K562 (cell line): Measurements from ENCODE around the gene TMEM141. TPM values are rescaled to one million over a fixed set of nuclear protein-coding genes. Genes with fewer than 3 reads are reported as not detected.
A peak's percentile ranks its signal among the peaks of the same experiment; 100 is the strongest.

ENCODE experiments used
- ATAC-seq: fragments of 200-7000 bp; cut with Tn5 transposase; 3 replicates; pipeline ENCODE4 v1.9.1; 2020; ENCODE audit warnings: moderate library complexity
- BruUV-seq: library from RNA; stranded (reverse); fragments of 400-500 nt; replicated peaks from 2 replicates; lab custom pipeline; 2021; lab: Mats Ljungman, UMichigan
- CTCF ChIA-PET: fragments of 300-600 bp; formaldehyde crosslinking; extraction: SDS; loops from one replicate; lab custom pipeline; 2021; ENCODE audit warnings: low intra/inter-chr PET ratio; lab: Yijun Ruan, JAX
- POLR2A ChIA-PET: fragments of 300-600, 350-650 bp; sonication (Branson Sonifier 250); formaldehyde crosslinking; extraction: SDS; loops from one replicate; lab custom pipeline; 2021; ENCODE audit warnings: antibody characterized with exemption, inconsistent platforms; lab: Yijun Ruan, JAX
- DNase-seq, 4 experiments: peaks; one replicate each; pipeline versions ENCODE4 v3.0.0 to v3.0.0-alpha.2; 2011 to 2018; ENCODE audit warnings: low spot score in 3 of 4, mixed read lengths in 3 of 4; ENCODE audit errors: extremely low read depth in 1 of 4
- FAIRE-seq: peaks from 2 replicates; lab custom pipeline; 2011; peaks lifted over from hg19 to GRCh38; lab: Jason Lieb, UNC
- H2AFZ ChIP-seq: 2 replicates; pipeline ENCODE4 v1.6.0; 2011; ENCODE audit warnings: low read depth, low read length, control low read depth, inconsistent platforms
- H3K27ac ChIP-seq: fragments of 200-600 bp; 3 replicates; pipeline ENCODE4 v1.8.0; 2011; ENCODE audit warnings: low read depth, mild to moderate bottlenecking, control low read depth, inconsistent platforms, low read length, moderate library complexity, mixed read lengths; ENCODE audit errors: extremely low read depth
- H3K27me3 ChIP-seq, 2 experiments: fragments of 300-600 bp in 1 of 2; 2 replicates in 1 of 2; 3 replicates in 1 of 2; pipeline versions ENCODE4 v1.6.0 to v1.8.0; 2011; ENCODE audit warnings: inconsistent platforms in 2 of 2, low read length in 2 of 2, mild to moderate bottlenecking in 1 of 2, mixed read lengths in 1 of 2, moderate library complexity in 1 of 2; ENCODE audit not compliant: control insufficient read depth in 2 of 2, insufficient read depth in 2 of 2
- H3K36me3 ChIP-seq: fragments of 300-600 bp; 3 replicates; pipeline ENCODE4 v1.8.0; 2011; ENCODE audit warnings: mild to moderate bottlenecking, low read length, inconsistent platforms; ENCODE audit not compliant: control insufficient read depth, insufficient read depth
- H3K4me1 ChIP-seq, 2 experiments: fragments of 200-600 bp in 1 of 2; replicated peaks in 1 of 2; 2 replicates in 1 of 2; 3 replicates in 1 of 2; pipeline versions ENCODE4 v1.5.1 to v1.8.0; 2011; ENCODE audit warnings: inconsistent platforms in 2 of 2, low read length in 2 of 2, mild to moderate bottlenecking in 1 of 2, mixed read lengths in 1 of 2, moderate library complexity in 1 of 2; ENCODE audit not compliant: control insufficient read depth in 2 of 2, insufficient read depth in 2 of 2
- H3K4me2 ChIP-seq: 2 replicates; pipeline ENCODE4 v1.6.1; 2011; ENCODE audit warnings: low read length, control low read depth, inconsistent platforms, mixed read lengths; ENCODE audit not compliant: insufficient read depth
- H3K4me3 ChIP-seq: fragments of 200-600 bp; sonication (generic), shearing (Covaris generic); 2 replicates; pipeline ENCODE4 v1.5.1; 2016; ENCODE audit warnings: control low read depth, inconsistent platforms
- H3K79me2 ChIP-seq: fragments of 200-600 bp; 3 replicates; pipeline ENCODE4 v1.8.0; 2011; ENCODE audit warnings: low read length, inconsistent platforms; ENCODE audit not compliant: control insufficient read depth, insufficient read depth
- H3K9ac ChIP-seq, 2 experiments: 2 replicates each; pipeline versions ENCODE4 v1.6.0 to v1.6.1; 2011; ENCODE audit warnings: low read depth in 2 of 2, low read length in 2 of 2, control low read depth in 1 of 2, inconsistent platforms in 1 of 2, mild to moderate bottlenecking in 1 of 2, mixed read lengths in 1 of 2; ENCODE audit not compliant: insufficient read depth in 1 of 2
- H3K9me1 ChIP-seq: one replicate; pipeline ENCODE4 v1.6.0; 2011; ENCODE audit warnings: inconsistent platforms, mild to moderate bottlenecking, low read length, moderate library complexity; ENCODE audit not compliant: control insufficient read depth, insufficient read depth
- H3K9me3 ChIP-seq: replicated peaks from 2 replicates; pipeline ENCODE4 v1.5.1; 2011; ENCODE audit warnings: low read depth, low read length, inconsistent platforms; ENCODE audit not compliant: control insufficient read depth, insufficient read depth
- H4K20me1 ChIP-seq: replicated peaks from 2 replicates; pipeline ENCODE4 v1.6.1; 2011; ENCODE audit warnings: low read length, inconsistent platforms, mixed read lengths; ENCODE audit not compliant: control insufficient read depth, insufficient read depth
- ARID1B ChIP-seq: fragments of 450-650 bp; IDR thresholded peaks from 2 replicates; pipeline ENCODE4 v1.6.1; 2016; ENCODE audit warnings: antibody characterized with exemption, mild to moderate bottlenecking, inconsistent platforms
- KDM1A ChIP-seq, 2 experiments: fragments of 450-650 bp; IDR thresholded peaks; 2 replicates each; pipeline ENCODE4 v1.6.1; 2016; ENCODE audit warnings: mild to moderate bottlenecking in 2 of 2
- NR1H2 ChIP-seq: sonication (generic); formaldehyde crosslinking; IDR thresholded peaks from 2 replicates; pipeline ENCODE4 v1.4.0; 2020; ENCODE audit warnings: mild to moderate bottlenecking, missing genetic modification reagents
- NR2C1 ChIP-seq, 2 experiments: fragments of 450-650 bp; IDR thresholded peaks; 2 replicates each; pipeline ENCODE4 v1.6.1; 2017; ENCODE audit warnings: mild to moderate bottlenecking in 2 of 2, antibody characterized with exemption in 1 of 2, inconsistent platforms in 1 of 2, missing compliant biosample characterization in 1 of 2, missing genetic modification characterization in 1 of 2
- PHF20 ChIP-seq: fragments of 450-650 bp; IDR thresholded peaks from 2 replicates; pipeline ENCODE4 v1.6.1; 2018; ENCODE audit not compliant: partially characterized antibody
- POLR2B ChIP-seq: fragments of 450-650 bp; IDR thresholded peaks from 2 replicates; pipeline ENCODE4 v1.6.1; 2018; ENCODE audit warnings: low read depth; ENCODE audit not compliant: partially characterized antibody
- REST ChIP-seq, 2 experiments: fragments of 450-650 bp; formaldehyde crosslinking in 1 of 2; IDR thresholded peaks; 2 replicates each; pipeline versions ENCODE4 v1.4.0 to v1.6.1; 2014 to 2020; ENCODE audit warnings: mild to moderate bottlenecking in 2 of 2, borderline replicate concordance in 1 of 2, low read depth in 1 of 2
- RFX7 ChIP-seq: fragments of 250-450 bp; sonication (Bioruptor Pico); IDR thresholded peaks from 2 replicates; pipeline ENCODE4 v1.5.1; 2021; ENCODE audit warnings: mild to moderate bottlenecking
- ZBTB33 ChIP-seq: sonication (generic); formaldehyde crosslinking; IDR thresholded peaks from 2 replicates; pipeline ENCODE4 v1.8.1; 2023; ENCODE audit warnings: mild to moderate bottlenecking, missing genetic modification reagents
- WGBS: fragments of 100-300 bp; shearing (Covaris generic); methylation state at CpG from one replicate; pipeline ENCODE4 v1.1.6; 2016; ENCODE audit warnings: low coverage, mixed read lengths; ENCODE audit not compliant: insufficient coverage; ENCODE audit errors: missing lambda C conversion rate; 5-methylcytosine and 5-hydroxymethylcytosine counted together
- in situ Hi-C: fragments of 300-500 bp; cut with MboI; formaldehyde crosslinking; loops from 4 replicates; pipeline ENCODE4 v1.15.0; 2018; ENCODE audit warnings: inconsistent platforms, mixed read lengths
- intact Hi-C: fragments of 100-400 bp; cut with micrococcal nuclease; formaldehyde crosslinking; loops from 2 replicates; pipeline ENCODE4 v1.14.2; 2022
- polyA plus RNA-seq, 8 experiments: library from polyadenylated mRNA; depleted of rRNA in 4 of 8; stranded (reverse) in 5 of 8; unstranded in 3 of 8; fragments of >200 nt; fragmentation: Nextera tagmentation in 2 of 8; fragmentation: Illumina TruSeq in 1 of 8; extraction: Ambion mirVana in 2 of 8; extraction: Trizol in 1 of 8; gene quantifications; 2 replicates each; pipeline versions ENCODE4 v1.2.1 to v1.2.3, GENCODE V29; 2011 to 2014; ENCODE audit warnings: inconsistent platforms in 1 of 8, missing spikeins in 1 of 8
- total RNA-seq, 7 experiments: library from RNA; depleted of rRNA in 6 of 7; stranded (reverse); fragments of >200 nt in 6 of 7; fragmentation: Illumina TruSeq in 2 of 7; extraction: Trizol in 2 of 7; gene quantifications; 2 replicates each; pipeline versions ENCODE4 v1.2.1 to v1.2.3, GENCODE V29; 2011 to 2021; ENCODE audit warnings: low replicate concordance in 1 of 7

TMEM141 gene
- total and polyA plus RNA-seq, 9 of the 15 experiments (the other 6 are each of a cell fraction or from before 2014, with no cell fraction given), result 21.5 to 123 (median 74.8) TPM

- no peak overlapping the region for H3K4me3 ChIP-seq
- H2AFZ ChIP-seq, result 0 out of 2 replicates have a peak overlapping the region, but pooled peaks have one; percentile 24
- no peaks in the 10 kb centered on the region for H3K36me3 ChIP-seq
- H3K9me1 ChIP-seq, result no peaks in the 10 kb centered on the region
- in situ Hi-C loops, result no loop called here
- POLR2A ChIA-PET, result interaction anchor here (1.2 to 1.6 kb wide), 2 partner anchors 11 to 16 kb away, joined by 4 to 6 read pairs; no protein-coding TSS in a partner anchor
- no peak for DNase-seq
- intact Hi-C loops, result no loop called here
- no TSS peak for BruUV-seq
- no peaks in the 10 kb centered on the region for H3K79me2 ChIP-seq
- no peak overlapping the region; the same call in 1 of the 2 replicates for H3K4me2 ChIP-seq
- 0 out of 3 replicates have a peak overlapping the region, but pooled peaks have one; percentile 22 for H3K27ac ChIP-seq
- H3K27me3 ChIP-seq, result no peaks in the 10 kb centered on the region
- H3K9me3 ChIP-seq, result no peaks in the 10 kb centered on the region
- H3K9ac ChIP-seq, result peak overlapping the region in 1 of 2 experiments; percentile 88; a peak in 2 of 4 replicates
- no peaks in the 10 kb centered on the region for H4K20me1 ChIP-seq
- WGBS, result 78% methylated on average over 13 of the region's 17 CpGs
- TF ChIP-seq NR1H2 (CRISPR knock-in tag) (no peak), PHF20 (no peak), POLR2B (no peak), KDM1A (IDR thresholded peaks at IDR 0.05) (no peak), ZBTB33 (CRISPR knock-in tag) (0 out of 2 replicates have a peak, but pooled peaks have one; percentile 17), RFX7 (CRISPR knock-in tag) (no peak), NR2C1 (IDR thresholded peaks at IDR 0.05) (no peak), NR2C1 (tag; IDR thresholded peaks at IDR 0.05) (no peak), ARID1B (no peak), REST (IDR thresholded peaks at IDR 0.05; ENCODE audit: borderline replicate concordance) (no peak), REST (CRISPR knock-in tag; IDR thresholded peaks at IDR 0.05; ENCODE audit: low read depth) (no peak)
- ATAC-seq, result no peak
- CTCF ChIA-PET, result no interaction called here
- no peak for FAIRE-seq
- peaks cover 10 to 78% of the 10 kb centered on the region in 2 experiments; a peak in 4 of 5 replicates for H3K4me1 ChIP-seq
Observed at GRCh38 chr9:136762221-136762691, 28.9 kb upstream of the TMEM141 start.
